Hepatocyte (in vitro differentiated cells): ENCODE measurements around the gene ABHD5.
"Not testable (repeated sequence)": the region's sequence is repeated elsewhere in the genome, so short reads cannot be mapped to it uniquely, and the experiment has no call there.

Source experiments
- CTCF ChIP-seq: fragments of 200-600 bp; sonication (generic); IDR thresholded peaks from 2 replicates; pipeline ENCODE4 v1.5.1; 2016; ENCODE audit warnings: antibody characterized with exemption, mild to moderate bottlenecking; ENCODE audit not compliant: poor library complexity
- EZH2phosphoT487 ChIP-seq: fragments of 200-600 bp; sonication (generic); IDR thresholded peaks from one replicate; pipeline ENCODE4 v1.6.1; 2018; ENCODE audit warnings: antibody characterized with exemption, mild to moderate bottlenecking, low read depth, moderate library complexity; ENCODE audit not compliant: unreplicated experiment, severe bottlenecking

GRCh38 chr3:43678375-43678774 is 12.4 kb upstream of the ABHD5 start:
- not testable (repeated sequence) for TF ChIP-seq CTCF, EZH2phosphoT487
